K562 (cell line): Measurements from ENCODE around the gene MTMR3. TPM values are rescaled to one million over a fixed set of nuclear protein-coding genes. Genes with fewer than 3 reads are reported as not detected.

Experiments used
- ATF1 ChIP-seq, 2 experiments: fragments of 450-650 bp in 1 of 2; IDR thresholded peaks; 2 replicates each; pipeline ENCODE4 v1.6.1; 2016; ENCODE audit warnings: missing compliant biosample characterization in 1 of 2, missing genetic modification characterization in 1 of 2
- BCOR ChIP-seq: fragments of 450-650 bp; IDR thresholded peaks from 2 replicates; pipeline ENCODE4 v1.6.1; 2016
- BMI1 ChIP-seq: fragments of 150-350 bp; IDR thresholded peaks from 2 replicates; pipeline ENCODE4 v1.6.1; 2014; ENCODE audit warnings: low read length
- CHD1 ChIP-seq: fragments of 200-600 bp; sonication (generic); IDR thresholded peaks from one replicate; pipeline ENCODE4 v1.6.1; 2012; ENCODE audit warnings: mild to moderate bottlenecking, moderate library complexity, low read length, inconsistent platforms
- CHD4 ChIP-seq: fragments of 200-600 bp; sonication (generic); IDR thresholded peaks from 3 replicates; pipeline ENCODE4 v1.6.1; 2012; ENCODE audit warnings: low read depth, mild to moderate bottlenecking, mixed read lengths, low read length, inconsistent platforms; ENCODE audit not compliant: insufficient read depth, insufficient replicate concordance, poor library complexity, severe bottlenecking
- FOXA1 ChIP-seq: fragments of 450-650 bp; IDR thresholded peaks from 2 replicates; pipeline ENCODE4 v1.6.1; 2016; ENCODE audit warnings: mild to moderate bottlenecking, borderline replicate concordance
- HNRNPH1 ChIP-seq: fragments of 200-400 bp; formaldehyde crosslinking; optimal IDR thresholded peaks from 2 replicates; pipeline ENCODE3; 2017; ENCODE audit warnings: low read depth, mild to moderate bottlenecking, low read length, moderate library complexity
- IFI16 ChIP-seq: fragments of 250-450 bp; sonication (Bioruptor Pico); IDR thresholded peaks from 2 replicates; pipeline ENCODE4 v2.1.2; 2022; ENCODE audit warnings: mild to moderate bottlenecking, inconsistent platforms
- MYC ChIP-seq, 2 experiments: fragments of 250-450 bp in 1 of 2; sonication (Bioruptor Pico) in 1 of 2; IDR thresholded peaks; 2 replicates each; pipeline versions ENCODE4 v1.5.1 to v1.6.1; 2012 to 2021; ENCODE audit warnings: low read depth in 2 of 2, borderline replicate concordance in 1 of 2, improper control_type of control experiment in 1 of 2, low read length in 1 of 2, mild to moderate bottlenecking in 1 of 2, moderate library complexity in 1 of 2
- NR2C1 ChIP-seq, 2 experiments: fragments of 450-650 bp; IDR thresholded peaks; 2 replicates each; pipeline ENCODE4 v1.6.1; 2017; ENCODE audit warnings: mild to moderate bottlenecking in 2 of 2, antibody characterized with exemption in 1 of 2, inconsistent platforms in 1 of 2, missing compliant biosample characterization in 1 of 2, missing genetic modification characterization in 1 of 2
- PML ChIP-seq: IDR thresholded peaks from 2 replicates; pipeline ENCODE4 v1.6.1; 2012; ENCODE audit warnings: low read length, inconsistent platforms
- RHOXF2B ChIP-seq: fragments of 250-450 bp; sonication (Bioruptor Pico); conservative IDR thresholded peaks from 2 replicates; pipeline ENCODE4 v1.5.1; 2021
- SMARCA4 ChIP-seq: fragments of 450-650 bp; IDR thresholded peaks from 2 replicates; pipeline ENCODE4 v1.6.1; 2016
- SOX6 ChIP-seq: fragments of 450-650 bp; IDR thresholded peaks from 2 replicates; pipeline ENCODE4 v1.6.1; 2014; ENCODE audit warnings: mild to moderate bottlenecking
- TEAD4 ChIP-seq, 2 experiments: sonication (generic) in 1 of 2; formaldehyde crosslinking in 1 of 2; IDR thresholded peaks; 2 replicates each; pipeline versions ENCODE4 v1.6.1 to v1.8.0; 2012 to 2022; ENCODE audit warnings: borderline replicate concordance in 1 of 2, inconsistent platforms in 1 of 2, low read length in 1 of 2, mild to moderate bottlenecking in 1 of 2, missing genetic modification reagents in 1 of 2
- ZNF589 ChIP-seq: fragments of 200-800 bp; sonication (Bioruptor generic); IDR thresholded peaks from 2 replicates; pipeline ENCODE4 v1.6.1; 2016; ENCODE audit warnings: low read depth, missing genetic modification characterization, missing compliant biosample characterization
- polyA plus RNA-seq, 8 experiments: library from polyadenylated mRNA; depleted of rRNA in 4 of 8; stranded (reverse) in 5 of 8; unstranded in 3 of 8; fragments of >200 nt; fragmentation: Nextera tagmentation in 2 of 8; fragmentation: Illumina TruSeq in 1 of 8; extraction: Ambion mirVana in 2 of 8; extraction: Trizol in 1 of 8; gene quantifications; 2 replicates each; pipeline versions ENCODE4 v1.2.1 to v1.2.3, GENCODE V29; 2011 to 2014; ENCODE audit warnings: inconsistent platforms in 1 of 8, missing spikeins in 1 of 8
- total RNA-seq, 7 experiments: library from RNA; depleted of rRNA in 6 of 7; stranded (reverse); fragments of >200 nt in 6 of 7; fragmentation: Illumina TruSeq in 2 of 7; extraction: Trizol in 2 of 7; gene quantifications; 2 replicates each; pipeline versions ENCODE4 v1.2.1 to v1.2.3, GENCODE V29; 2011 to 2021; ENCODE audit warnings: low replicate concordance in 1 of 7
- TF ChIP-seq, protein P1 (sequence below): fragments of 200-400 bp; formaldehyde crosslinking; IDR thresholded peaks from 2 replicates; pipeline ENCODE4 v1.6.1; 2017; ENCODE audit warnings: mild to moderate bottlenecking, low read depth, low read length, moderate library complexity
- TF ChIP-seq, protein P2 (sequence below): fragments of 250-450 bp; sonication (Bioruptor Pico); IDR thresholded peaks from 2 replicates; pipeline ENCODE4 v1.4.0; 2020; ENCODE audit warnings: mild to moderate bottlenecking
- TF ChIP-seq, protein P3 (sequence below), 2 experiments: fragments of 200-800 bp in 1 of 2; sonication (Bioruptor generic) in 1 of 2; sonication (generic) in 1 of 2; formaldehyde crosslinking in 1 of 2; IDR thresholded peaks in 1 of 2; conservative IDR thresholded peaks in 1 of 2; 2 replicates each; pipeline versions ENCODE4 v1.5.0 to v1.6.1; 2016 to 2020; ENCODE audit warnings: missing compliant biosample characterization in 1 of 2, missing genetic modification characterization in 1 of 2, missing genetic modification reagents in 1 of 2
- TF ChIP-seq, protein P4 (sequence below): fragments of 450-650 bp; IDR thresholded peaks from 2 replicates; pipeline ENCODE4 v1.7.1; 2018; ENCODE audit warnings: mild to moderate bottlenecking, low read depth; ENCODE audit not compliant: partially characterized antibody

The MTMR3 gene
- total and polyA plus RNA-seq, 9 of the 15 experiments (the other 6 are each of a cell fraction or from before 2014, with no cell fraction given), result 1.6 to 13.7 (median 7.9) TPM

DNA sequence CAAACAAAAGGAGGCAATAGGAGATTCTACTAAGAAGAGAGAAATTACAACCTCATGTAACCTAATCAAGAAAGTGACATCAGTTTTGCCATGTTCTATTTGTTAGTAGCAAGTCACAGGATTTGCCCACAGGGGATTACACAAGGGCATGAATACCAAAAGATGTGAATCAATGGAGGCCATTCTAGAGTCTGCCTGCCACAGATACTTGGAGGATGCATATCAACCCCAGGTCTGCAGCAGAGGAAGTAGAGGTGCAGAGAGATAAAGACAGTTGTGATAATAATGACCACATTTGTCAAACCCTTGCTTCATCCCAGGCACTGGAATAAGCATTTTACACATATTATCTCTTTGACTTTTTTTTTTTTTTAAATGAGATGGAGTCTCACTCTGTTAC lies 42.5 kb upstream of the MTMR3 start (continued):
- no peak for TF ChIP-seq HNRNPH1
- no peak for TF ChIP-seq ZNF589
- TF ChIP-seq, protein P1, sequence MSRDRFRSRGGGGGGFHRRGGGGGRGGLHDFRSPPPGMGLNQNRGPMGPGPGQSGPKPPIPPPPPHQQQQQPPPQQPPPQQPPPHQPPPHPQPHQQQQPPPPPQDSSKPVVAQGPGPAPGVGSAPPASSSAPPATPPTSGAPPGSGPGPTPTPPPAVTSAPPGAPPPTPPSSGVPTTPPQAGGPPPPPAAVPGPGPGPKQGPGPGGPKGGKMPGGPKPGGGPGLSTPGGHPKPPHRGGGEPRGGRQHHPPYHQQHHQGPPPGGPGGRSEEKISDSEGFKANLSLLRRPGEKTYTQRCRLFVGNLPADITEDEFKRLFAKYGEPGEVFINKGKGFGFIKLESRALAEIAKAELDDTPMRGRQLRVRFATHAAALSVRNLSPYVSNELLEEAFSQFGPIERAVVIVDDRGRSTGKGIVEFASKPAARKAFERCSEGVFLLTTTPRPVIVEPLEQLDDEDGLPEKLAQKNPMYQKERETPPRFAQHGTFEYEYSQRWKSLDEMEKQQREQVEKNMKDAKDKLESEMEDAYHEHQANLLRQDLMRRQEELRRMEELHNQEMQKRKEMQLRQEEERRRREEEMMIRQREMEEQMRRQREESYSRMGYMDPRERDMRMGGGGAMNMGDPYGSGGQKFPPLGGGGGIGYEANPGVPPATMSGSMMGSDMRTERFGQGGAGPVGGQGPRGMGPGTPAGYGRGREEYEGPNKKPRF, result no peak
- no peak for TF ChIP-seq CHD1
- peak; percentile 89 for TF ChIP-seq TEAD4 (IDR thresholded peaks at IDR 0.05; ENCODE audit: low read length)
- TF ChIP-seq TEAD4 (CRISPR knock-in tag; IDR thresholded peaks at IDR 0.05; ENCODE audit: borderline replicate concordance), result no peak
- TF ChIP-seq, protein P2, sequence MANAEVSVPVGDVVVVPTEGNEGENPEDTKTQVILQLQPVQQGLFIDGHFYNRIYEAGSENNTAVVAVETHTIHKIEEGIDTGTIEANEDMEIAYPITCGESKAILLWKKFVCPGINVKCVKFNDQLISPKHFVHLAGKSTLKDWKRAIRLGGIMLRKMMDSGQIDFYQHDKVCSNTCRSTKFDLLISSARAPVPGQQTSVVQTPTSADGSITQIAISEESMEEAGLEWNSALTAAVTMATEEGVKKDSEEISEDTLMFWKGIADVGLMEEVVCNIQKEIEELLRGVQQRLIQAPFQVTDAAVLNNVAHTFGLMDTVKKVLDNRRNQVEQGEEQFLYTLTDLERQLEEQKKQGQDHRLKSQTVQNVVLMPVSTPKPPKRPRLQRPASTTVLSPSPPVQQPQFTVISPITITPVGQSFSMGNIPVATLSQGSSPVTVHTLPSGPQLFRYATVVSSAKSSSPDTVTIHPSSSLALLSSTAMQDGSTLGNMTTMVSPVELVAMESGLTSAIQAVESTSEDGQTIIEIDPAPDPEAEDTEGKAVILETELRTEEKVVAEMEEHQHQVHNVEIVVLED (CRISPR knock-in tag), result no peak
- TF ChIP-seq NR2C1 (IDR thresholded peaks at IDR 0.05), result no peak
- TF ChIP-seq NR2C1 (tag; IDR thresholded peaks at IDR 0.05), result no peak
- TF ChIP-seq PML, result peak; percentile 59; the same call in 1 of the 2 replicates
- TF ChIP-seq RHOXF2B (CRISPR knock-in tag), result no peak
- TF ChIP-seq SMARCA4, result peak; percentile 76
- TF ChIP-seq, protein P3, sequence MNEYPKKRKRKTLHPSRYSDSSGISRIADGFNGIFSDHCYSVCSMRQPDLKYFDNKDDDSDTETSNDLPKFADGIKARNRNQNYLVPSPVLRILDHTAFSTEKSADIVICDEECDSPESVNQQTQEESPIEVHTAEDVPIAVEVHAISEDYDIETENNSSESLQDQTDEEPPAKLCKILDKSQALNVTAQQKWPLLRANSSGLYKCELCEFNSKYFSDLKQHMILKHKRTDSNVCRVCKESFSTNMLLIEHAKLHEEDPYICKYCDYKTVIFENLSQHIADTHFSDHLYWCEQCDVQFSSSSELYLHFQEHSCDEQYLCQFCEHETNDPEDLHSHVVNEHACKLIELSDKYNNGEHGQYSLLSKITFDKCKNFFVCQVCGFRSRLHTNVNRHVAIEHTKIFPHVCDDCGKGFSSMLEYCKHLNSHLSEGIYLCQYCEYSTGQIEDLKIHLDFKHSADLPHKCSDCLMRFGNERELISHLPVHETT (CRISPR knock-in tag; conservative IDR thresholded peaks at IDR 0.05 in 1 of 2, IDR thresholded peaks at IDR 0.05 in 1 of 2), result no peak
- no peak for TF ChIP-seq FOXA1
- TF ChIP-seq CHD4, result no peak
- no peak for TF ChIP-seq MYC (IDR thresholded peaks at IDR 0.05; ENCODE audit: low read depth, low read length)
- TF ChIP-seq MYC (CRISPR knock-in tag; IDR thresholded peaks at IDR 0.05; ENCODE audit: borderline replicate concordance, low read depth), result no peak
- no peak for TF ChIP-seq IFI16
- TF ChIP-seq BMI1, result no peak
- TF ChIP-seq BCOR, result 0 out of 2 replicates have a peak, but pooled peaks have one; percentile 31
- TF ChIP-seq SOX6, result peak; percentile 72
- no peak for TF ChIP-seq ATF1 (CRISPR knock-in tag; IDR thresholded peaks at IDR 0.05)
- TF ChIP-seq ATF1 (tag; IDR thresholded peaks at IDR 0.05), result no peak
- TF ChIP-seq, protein P4, sequence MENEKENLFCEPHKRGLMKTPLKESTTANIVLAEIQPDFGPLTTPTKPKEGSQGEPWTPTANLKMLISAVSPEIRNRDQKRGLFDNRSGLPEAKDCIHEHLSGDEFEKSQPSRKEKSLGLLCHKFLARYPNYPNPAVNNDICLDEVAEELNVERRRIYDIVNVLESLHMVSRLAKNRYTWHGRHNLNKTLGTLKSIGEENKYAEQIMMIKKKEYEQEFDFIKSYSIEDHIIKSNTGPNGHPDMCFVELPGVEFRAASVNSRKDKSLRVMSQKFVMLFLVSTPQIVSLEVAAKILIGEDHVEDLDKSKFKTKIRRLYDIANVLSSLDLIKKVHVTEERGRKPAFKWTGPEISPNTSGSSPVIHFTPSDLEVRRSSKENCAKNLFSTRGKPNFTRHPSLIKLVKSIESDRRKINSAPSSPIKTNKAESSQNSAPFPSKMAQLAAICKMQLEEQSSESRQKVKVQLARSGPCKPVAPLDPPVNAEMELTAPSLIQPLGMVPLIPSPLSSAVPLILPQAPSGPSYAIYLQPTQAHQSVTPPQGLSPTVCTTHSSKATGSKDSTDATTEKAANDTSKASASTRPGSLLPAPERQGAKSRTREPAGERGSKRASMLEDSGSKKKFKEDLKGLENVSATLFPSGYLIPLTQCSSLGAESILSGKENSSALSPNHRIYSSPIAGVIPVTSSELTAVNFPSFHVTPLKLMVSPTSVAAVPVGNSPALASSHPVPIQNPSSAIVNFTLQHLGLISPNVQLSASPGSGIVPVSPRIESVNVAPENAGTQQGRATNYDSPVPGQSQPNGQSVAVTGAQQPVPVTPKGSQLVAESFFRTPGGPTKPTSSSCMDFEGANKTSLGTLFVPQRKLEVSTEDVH, result no peak
